ENCODE results near the gene MYOCD.
A peak's percentile ranks its signal among the peaks of the same experiment; 100 is the strongest.
"Not testable (repeated sequence)": the region's sequence is repeated elsewhere in the genome, so short reads cannot be mapped to it uniquely, and the experiment has no call there.

The MYOCD gene

GRCh38 chr17:12665263-12666210 lies at the start of gene MYOCD:
TSS of gene MYOCD (plus strand) at chr17:12665890. CDS start at chr17:12666189, 299 bp downstream.
- no peak for DNase-seq

- no peak for DNase-seq
Measured at GRCh38 chr17:12616161-12616560, 49.5 kb upstream of the MYOCD start.

- no peak for DNase-seq
Measured at GRCh38 chr17:12618557-12618956, 47.1 kb upstream of the MYOCD start.

- no peak for DNase-seq
Measured at GRCh38 chr17:12619459-12620199, 46.1 kb upstream of the MYOCD start.

GRCh38 chr17:12620200-12620720 lies 45.4 kb upstream of the MYOCD start:
- DNase-seq = no peak

GRCh38 chr17:12622726-12623125 lies 43.0 kb upstream of the MYOCD start:
- no peak for DNase-seq

- DNase-seq = no peak
Measured at GRCh38 chr17:12623220-12623848, 42.4 kb upstream of the MYOCD start.

GRCh38 chr17:12624211-12624610 lies 41.5 kb upstream of the MYOCD start:
- DNase-seq = no peak

- DNase-seq = no peak
Measured at GRCh38 chr17:12625092-12625491, 40.6 kb upstream of the MYOCD start.

GRCh38 chr17:12627177-12627629 lies 38.5 kb upstream of the MYOCD start:
- DNase-seq = no peak

- DNase-seq = no peak
Measured at GRCh38 chr17:12627781-12628451, 37.8 kb upstream of the MYOCD start.

- peak in 1 of 51 donors; percentile 17 for DNase-seq
Measured at GRCh38 chr17:12631076-12631475, 34.6 kb upstream of the MYOCD start.

GRCh38 chr17:12632785-12633184 lies 32.9 kb upstream of the MYOCD start:
- no peak for DNase-seq

- DNase-seq = no peak
Measured at GRCh38 chr17:12634789-12635414, 30.8 kb upstream of the MYOCD start.

- DNase-seq = not testable (repeated sequence)
Measured at GRCh38 chr17:12635996-12636395, 29.7 kb upstream of the MYOCD start.

GRCh38 chr17:12637015-12637414 lies 28.7 kb upstream of the MYOCD start:
- peak in 1 of 51 donors; percentile 1 for DNase-seq

- no peak for DNase-seq
Measured at GRCh38 chr17:12637745-12638651, 27.7 kb upstream of the MYOCD start.

GRCh38 chr17:12640364-12640763 lies 25.3 kb upstream of the MYOCD start:
- no peak for DNase-seq

- DNase-seq = no peak
Measured at GRCh38 chr17:12641084-12641483, 24.6 kb upstream of the MYOCD start.

Measured in hypothalamus (tissue), 51 donors.